ENCODE results near the gene CDK12.
"Not testable (repeated sequence)": the region's sequence is repeated elsewhere in the genome, so short reads cannot be mapped to it uniquely, and the experiment has no call there.

DNA sequence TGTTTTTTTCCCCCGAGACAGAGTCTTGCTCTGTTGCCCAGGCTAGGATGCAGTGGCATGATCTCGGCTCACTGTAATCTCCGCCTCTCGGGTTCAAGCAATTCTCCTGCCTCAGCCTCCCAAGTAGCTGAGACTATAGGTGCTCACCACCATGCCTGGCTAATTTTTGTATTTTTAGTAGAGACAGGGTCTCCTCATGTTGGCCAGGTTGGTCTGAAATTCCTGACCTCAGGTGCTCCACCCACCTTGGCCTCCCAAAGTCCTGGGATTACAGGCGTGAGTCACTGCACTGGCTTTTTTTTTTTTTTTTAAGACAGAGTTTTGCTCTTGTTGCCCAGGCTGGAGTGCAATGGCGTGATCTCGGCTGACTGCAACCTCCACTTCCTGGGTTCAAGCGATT lies 18.3 kb downstream of the CDK12 start:
- TF ChIP-seq CTCF, POLR2AphosphoS5 (IDR thresholded peaks at IDR 0.05): not testable (repeated sequence)
